Measurements from ENCODE around the gene EHMT1.
"Not testable (repeated sequence)": the region's sequence is repeated elsewhere in the genome, so short reads cannot be mapped to it uniquely, and the experiment has no call there.

Gene EHMT1

GRCh38 chr9:137590469-137591383 is 28.1 kb upstream of the EHMT1 start, which contains the start of gene ZMYND19:
ZMYND19 (minus strand) TSS chr9:137590512; CDS start chr9:137590263, 249 bp downstream.
- DNase-seq (ENCODE audit: low spot score) = peak; percentile 95

- no peak for DNase-seq (ENCODE audit: low spot score)
Observed at GRCh38 chr9:137592767-137593166, 26.0 kb upstream of the EHMT1 start.

- DNase-seq (ENCODE audit: low spot score) = no peak
Observed at GRCh38 chr9:137593176-137593575, 25.6 kb upstream of the EHMT1 start.

GRCh38 chr9:137596577-137596976 is 22.2 kb upstream of the EHMT1 start:
- DNase-seq (ENCODE audit: low spot score) = not testable (repeated sequence)

DNA sequence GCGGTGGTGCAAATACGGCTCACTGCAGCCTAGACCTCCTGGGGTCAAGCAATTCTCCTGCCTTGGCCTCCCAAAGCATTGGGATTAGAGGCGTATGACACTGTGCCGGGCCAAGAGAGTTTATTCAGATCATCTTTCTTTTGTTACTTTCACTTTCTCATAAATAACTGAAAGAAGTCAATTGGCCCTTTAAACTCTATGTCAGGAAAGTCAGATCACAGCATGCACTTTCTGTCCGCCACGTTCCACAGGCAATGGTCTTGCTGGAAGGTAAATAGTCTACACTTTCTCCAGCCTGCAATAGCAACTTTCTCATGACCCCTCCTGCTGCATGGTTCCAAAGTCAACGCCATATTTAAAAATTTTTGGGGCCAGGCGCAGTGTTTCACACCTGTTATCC is 19.9 kb upstream of the EHMT1 start:
- no peak for DNase-seq (ENCODE audit: low spot score)

GRCh38 chr9:137602661-137603060 is 16.1 kb upstream of the EHMT1 start:
- DNase-seq (ENCODE audit: low spot score) = no peak

- no peak for DNase-seq (ENCODE audit: low spot score)
Observed at GRCh38 chr9:137603879-137604278, 14.9 kb upstream of the EHMT1 start.

DNA sequence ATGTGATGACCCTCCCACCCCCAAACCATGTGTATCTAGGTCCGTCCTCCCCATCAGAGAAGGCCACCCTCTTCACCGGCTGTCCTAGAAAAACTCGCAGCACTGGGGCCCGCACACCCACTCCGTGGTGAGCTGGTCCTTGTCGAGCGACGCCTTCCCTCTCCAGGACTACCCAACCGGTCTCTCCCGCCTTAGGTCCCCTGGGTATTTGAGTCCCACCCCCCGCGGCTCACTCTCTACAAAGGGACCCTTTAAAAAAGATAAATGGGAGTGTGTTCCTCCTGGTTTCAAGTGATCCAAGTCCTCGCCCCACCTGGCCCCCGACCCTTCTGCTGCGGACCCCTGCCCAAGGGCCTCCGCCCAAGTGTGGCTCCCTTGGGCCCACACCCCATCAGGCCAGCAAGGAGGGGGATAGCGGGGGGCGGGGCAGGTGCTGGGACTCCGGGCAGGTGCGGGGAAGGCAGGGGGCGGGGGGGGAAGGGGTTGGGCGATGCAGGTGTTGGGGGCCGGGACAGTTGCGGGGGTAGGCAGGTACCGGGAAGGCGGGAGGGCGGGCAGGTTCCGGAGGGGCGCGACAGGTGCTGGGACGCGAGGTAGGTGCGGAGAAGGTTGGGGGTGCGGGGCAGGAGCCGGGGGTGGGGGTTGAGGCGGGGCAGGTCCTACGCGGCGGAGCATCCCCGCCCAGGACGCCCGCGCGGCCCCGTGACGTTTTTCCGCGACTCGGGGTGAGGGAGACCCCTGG is 14.3 kb upstream of the EHMT1 start:
- no peak for DNase-seq (ENCODE audit: low spot score)

- peak; percentile 97 for DNase-seq (ENCODE audit: low spot score)
Observed at GRCh38 chr9:137605121-137606004, 13.4 kb upstream of the EHMT1 start, which contains the start of gene ARRDC1. ARRDC1 (plus strand) TSS chr9:137605686; CDS start chr9:137605718, 32 bp downstream.

- DNase-seq (ENCODE audit: low spot score) = no peak
Observed at GRCh38 chr9:137606005-137606621, 12.7 kb upstream of the EHMT1 start.

DNA sequence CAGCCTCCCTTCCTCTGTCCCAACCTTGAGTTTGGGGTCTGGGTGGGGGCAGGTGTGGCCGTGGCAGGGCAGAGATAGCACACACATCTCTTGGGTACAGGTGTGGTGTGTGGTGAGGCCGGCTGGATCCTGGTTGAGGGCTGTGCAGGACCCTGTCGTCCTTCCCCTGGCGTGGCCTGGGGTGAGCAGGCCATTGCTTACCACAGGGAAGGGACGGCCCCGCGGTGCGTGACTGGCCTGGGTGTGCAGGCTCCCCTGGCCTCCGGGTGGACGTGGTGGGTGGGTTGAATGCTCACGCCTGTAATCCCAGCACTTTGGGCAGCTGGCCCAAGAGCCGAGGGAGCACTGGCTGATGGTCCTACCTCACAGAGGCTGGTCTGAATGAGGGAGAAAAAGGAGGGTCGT is 12.1 kb upstream of the EHMT1 start:
- DNase-seq (ENCODE audit: low spot score) = no peak

DNA sequence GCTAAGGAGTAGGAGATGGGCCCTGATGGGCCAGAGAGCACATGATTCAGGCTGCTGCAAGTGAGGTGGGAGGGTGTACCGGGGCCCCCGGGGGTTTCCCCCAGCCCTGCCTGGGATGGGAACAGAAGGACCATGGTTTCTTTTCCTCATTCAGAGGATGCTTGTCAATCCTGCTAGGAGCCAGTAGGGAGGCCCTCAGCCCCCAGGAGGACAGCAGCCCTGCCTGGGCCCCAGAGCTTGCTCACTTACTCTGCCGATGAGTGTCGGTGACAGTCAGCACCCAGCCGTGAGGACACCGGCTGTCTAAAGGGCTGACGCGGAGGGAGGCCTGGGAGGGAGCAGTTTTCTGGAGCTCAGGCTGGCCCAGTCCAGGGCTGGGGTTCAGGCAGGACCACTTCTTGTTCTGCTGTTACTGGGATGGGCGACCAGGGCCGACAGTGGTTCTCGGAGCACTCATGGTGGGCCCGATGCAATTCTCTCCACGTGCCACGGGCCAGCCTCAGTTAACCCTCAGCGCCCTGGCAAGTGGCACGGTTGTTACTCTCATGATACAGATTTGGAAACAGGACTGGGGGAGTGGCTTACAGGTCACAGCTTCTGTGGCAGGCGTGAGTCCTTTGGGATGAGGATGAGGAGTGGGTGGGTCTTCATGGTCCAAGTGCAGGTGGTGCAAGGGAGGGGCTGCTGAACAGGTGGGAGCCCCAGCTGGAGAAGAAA is 11.5 kb upstream of the EHMT1 start:
- DNase-seq (ENCODE audit: low spot score) = peak; percentile 91

DNA sequence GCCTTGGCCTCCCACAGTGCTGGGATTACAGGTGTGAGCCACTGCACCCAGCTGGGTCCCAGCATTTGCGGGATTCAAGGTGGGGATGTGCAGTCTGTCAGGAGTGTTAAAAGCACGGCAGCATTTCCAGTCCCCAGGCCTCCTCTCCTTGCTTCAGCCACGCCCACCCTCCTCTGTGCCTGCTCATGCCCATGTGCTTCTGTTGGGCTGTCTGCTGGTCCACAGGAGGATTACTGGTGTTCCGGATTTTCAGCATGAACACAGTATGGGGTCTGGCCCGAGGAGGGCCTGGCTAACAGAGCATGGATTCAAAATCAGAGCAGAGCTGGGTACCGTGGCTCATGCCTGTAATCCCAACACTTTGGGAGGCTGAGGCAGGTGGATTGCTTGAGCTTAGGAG is 7.9 kb upstream of the EHMT1 start:
- DNase-seq (ENCODE audit: low spot score) = no peak

DNA sequence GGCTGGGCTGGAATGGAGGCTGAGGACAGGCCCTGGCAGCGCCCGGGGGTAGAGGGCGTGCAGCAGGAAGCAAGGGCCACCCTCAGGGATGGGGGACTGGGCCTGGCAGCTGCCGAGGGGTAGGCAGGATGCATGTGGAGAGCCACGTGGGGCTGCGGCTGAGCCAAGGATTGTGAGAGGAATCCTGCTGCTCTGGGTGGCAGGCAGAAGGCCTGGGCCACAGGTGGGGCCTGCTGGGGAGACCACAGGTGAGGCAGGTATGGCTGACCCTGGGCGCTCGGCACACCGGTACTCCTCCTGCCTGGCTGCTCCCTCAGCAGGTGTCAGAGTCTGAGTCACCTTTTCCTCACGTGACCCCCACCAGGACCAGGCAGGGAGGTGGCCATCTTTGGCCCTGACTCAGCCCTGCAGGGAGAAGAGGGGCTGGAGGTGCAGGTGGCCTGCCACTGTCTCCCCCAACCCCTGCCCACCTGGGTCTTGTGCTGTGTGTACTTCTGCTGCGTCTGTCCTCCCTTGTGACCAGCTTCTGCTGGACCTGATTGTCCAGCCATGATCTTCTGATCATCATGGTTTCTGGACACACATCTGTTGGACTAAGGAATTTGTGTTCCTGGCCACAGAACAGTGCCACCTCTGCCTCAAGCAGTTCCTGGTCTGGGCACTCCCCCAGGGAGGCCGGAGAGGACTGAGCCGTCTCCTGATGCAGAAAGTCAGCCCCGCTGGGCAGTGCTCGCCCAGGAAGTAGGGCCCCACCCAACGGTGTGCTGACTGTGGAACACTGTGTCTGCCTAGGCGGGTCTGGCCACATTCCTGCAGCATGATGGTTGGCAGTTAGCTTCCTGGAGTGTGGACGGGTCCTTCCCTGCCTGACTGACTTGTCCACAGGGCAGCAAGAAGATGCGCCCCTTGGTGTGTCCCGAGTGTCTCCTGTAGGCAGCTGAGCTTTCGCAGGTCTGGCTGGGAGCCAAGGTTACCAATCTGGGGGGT is 6.9 kb upstream of the EHMT1 start:
- DNase-seq (ENCODE audit: low spot score) = peak; percentile 84

DNA sequence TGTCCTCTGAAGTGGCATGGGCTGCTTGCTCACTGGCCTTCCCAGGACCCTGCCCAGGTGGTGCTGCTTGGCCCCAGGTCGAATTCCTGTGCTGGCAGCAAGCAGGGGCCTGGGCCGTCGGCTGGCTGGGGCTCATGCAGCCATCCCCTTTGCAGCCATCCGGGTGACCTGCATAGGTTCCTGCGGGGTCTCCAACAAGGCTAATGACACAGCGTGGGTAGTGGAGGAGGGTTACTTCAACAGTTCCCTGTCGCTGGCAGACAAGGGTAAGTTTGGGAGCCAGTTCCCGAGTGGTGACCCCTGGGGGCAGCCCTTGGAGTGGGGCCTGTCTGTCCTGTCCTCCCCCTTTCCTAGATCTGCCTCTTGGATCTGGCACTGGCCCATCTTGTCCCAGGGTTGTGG is 6.1 kb upstream of the EHMT1 start:
- DNase-seq (ENCODE audit: low spot score) = no peak

- no peak for DNase-seq (ENCODE audit: low spot score)
Observed at GRCh38 chr9:137613259-137613658, 5.5 kb upstream of the EHMT1 start.

- no peak for DNase-seq (ENCODE audit: low spot score)
Observed at GRCh38 chr9:137613738-137614523, 4.9 kb upstream of the EHMT1 start.

GRCh38 chr9:137614631-137615386 is 4.0 kb upstream of the EHMT1 start:
- DNase-seq (ENCODE audit: low spot score) = no peak

All from RKO (cell line).